ENCODE results near the gene CACNB4. TPM values are rescaled to one million over a fixed set of nuclear protein-coding genes. Genes with fewer than 3 reads are reported as not detected.
A peak's percentile ranks its signal among the peaks of the same experiment; 100 is the strongest.

Gene CACNB4
- total and polyA plus RNA-seq, 10 of the 15 experiments (the other 5 are each of a cell fraction or from before 2014, with no cell fraction given), result 2.0 to 21.6 (median 9.3) TPM

- peak; percentile 67; the same call in 1 of the 2 replicates for TF ChIP-seq MLLT1 (IDR thresholded peaks at IDR 0.05)
- TF ChIP-seq PML (IDR thresholded peaks at IDR 0.05; ENCODE audit: low read length), result peak; percentile 95
- peak; percentile 98 for TF ChIP-seq POLR2AphosphoS5 (IDR thresholded peaks at IDR 0.05; ENCODE audit: low read length)
- TF ChIP-seq SKIL (IDR thresholded peaks at IDR 0.05; ENCODE audit: low read depth, poor library complexity, severe bottlenecking), result peak; percentile 54
These were observed 270.5 kb downstream of the CACNB4 start, which contains the start of gene ARL5A (continued) for GRCh38 chr2:151828143-151828889.

GRCh38 chr2:151827564-151828142 is 271.2 kb downstream of the CACNB4 start:
- H2AFZ ChIP-seq (ENCODE audit: control insufficient read depth, low read depth, low read length), result peak overlapping the region; percentile 68
- ATAC-seq (peak; percentile 50), DNase-seq (ENCODE audit: low read depth, low spot score) (no peak), FAIRE-seq (no peak)
- peak overlapping the region; percentile 73 for H3K4me2 ChIP-seq (ENCODE audit: control insufficient read depth, insufficient read depth)
- H3K4me1 ChIP-seq (ENCODE audit: control insufficient read depth, insufficient read depth, low read length), result peaks cover 14% of the 10 kb centered on the region
- H3K36me3 ChIP-seq (ENCODE audit: control insufficient read depth in 2 of 2, insufficient read depth in 2 of 2, low read length in 1 of 2), result no peaks in the 10 kb centered on the region
- BruUV-seq (replicated peaks), result no TSS peak
- POLR2A ChIA-PET, result interaction anchor here (0.5 to 1.3 kb wide), 5 partner anchors 8 to 676 kb away, joined by 3 to 8 read pairs (median 3); no protein-coding TSS in a partner anchor
- H3K9ac ChIP-seq (ENCODE audit: control insufficient read depth, insufficient read depth, low read length), result peak overlapping the region; percentile 91
- no peaks in the 10 kb centered on the region; the same call in 1 of the 2 replicates for H4K20me1 ChIP-seq (ENCODE audit: control insufficient read depth, insufficient read depth)
- peaks cover 56% of the 10 kb centered on the region for H3K79me2 ChIP-seq (ENCODE audit: control insufficient read depth, insufficient read depth, low read length)
- H3K9me3 ChIP-seq (replicated peaks; ENCODE audit: control insufficient read depth, insufficient read depth, low read length), result no peaks in the 10 kb centered on the region
- SMC1A ChIA-PET (ENCODE audit: uncharacterized antibody, unreplicated experiment), result interaction anchor here (0.6 to 2.2 kb wide), 8 partner anchors 13 to 160 kb away, joined by 3 to 7 read pairs (median 4); no protein-coding TSS in a partner anchor
- intact Hi-C loops (cut with micrococcal nuclease; ENCODE audit: unreplicated experiment) (loop anchor here (10.0 kb wide), 1 partner anchor 337 kb away; no protein-coding TSS in a partner anchor), in situ Hi-C loops (cut with MboI) (no loop called here)
- no peaks in the 10 kb centered on the region for H3K27me3 ChIP-seq (replicated peaks in 1 of 2; ENCODE audit: control insufficient read depth in 2 of 2, insufficient read depth in 2 of 2, low read length in 1 of 2)
- CTCF ChIA-PET, result no interaction called here
- RAD21 ChIA-PET (ENCODE audit: unreplicated experiment), result interaction anchor here (0.9 to 1.4 kb wide), 5 partner anchors 13 to 56 kb away, joined by 3 to 5 read pairs (median 3); no protein-coding TSS in a partner anchor
- WGBS (ENCODE audit: insufficient coverage, insufficient replicate concordance, low lambda C conversion rate, missing lambda C conversion rate), result 1% methylated on average over 38 of the region's 38 CpGs
- H3K27ac ChIP-seq (ENCODE audit: control insufficient read depth, insufficient read depth), result peak overlapping the region; percentile 88
- TF ChIP-seq POLR2AphosphoS5 (IDR thresholded peaks at IDR 0.05; ENCODE audit: low read length) (no peak), EGR1 (IDR thresholded peaks at IDR 0.05; ENCODE audit: borderline replicate concordance in 1 of 2, low read depth in 2 of 2, low read length in 2 of 2) (0 out of 3 replicates have a peak, but pooled peaks of 1 of the 2 experiments have one; percentile 22), STAT3 (IDR thresholded peaks at IDR 0.05; ENCODE audit: low read depth, low read length) (no peak), ESRRA (IDR thresholded peaks at IDR 0.05; ENCODE audit: low read length) (no peak), NBN (IDR thresholded peaks at IDR 0.05) (peak; percentile 30; the same call in 1 of the 2 replicates), RB1 (IDR thresholded peaks at IDR 0.05; ENCODE audit: borderline replicate concordance) (no peak)
- peak overlapping the region; percentile 92 for H3K4me3 ChIP-seq
